ENCODE data around the gene TGFBR1. TPM values are rescaled to one million over a fixed set of nuclear protein-coding genes. Genes with fewer than 3 reads are reported as not detected.

The TGFBR1 gene
- total RNA-seq, 3 donors from 2014 or later = 23.7 to 71.6 (median 24.7) TPM

DNA sequence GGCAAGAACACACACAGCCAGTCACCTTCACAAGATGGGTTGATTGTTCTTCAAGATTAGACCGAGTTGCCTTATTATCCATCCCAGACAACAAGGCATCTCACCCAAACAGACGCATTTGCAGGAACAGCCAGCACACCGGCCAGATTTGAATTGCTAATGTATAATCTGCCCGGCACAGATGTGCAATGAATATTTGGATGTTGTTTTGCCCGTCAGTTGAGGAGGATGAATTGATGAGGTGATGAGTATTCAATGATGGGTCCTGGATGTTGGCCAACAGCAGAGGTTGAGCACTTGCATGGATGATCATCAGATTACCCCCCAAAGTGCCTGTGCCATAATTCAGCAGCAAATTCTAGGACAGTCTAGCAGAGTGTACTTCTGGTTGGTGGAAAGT lies 96.7 kb downstream of the TGFBR1 start:
- H3K36me3 ChIP-seq (ENCODE audit: low read depth) = no peaks in the 10 kb centered on the region
- intact Hi-C loops (cut with DNase I, micrococcal nuclease) = no loop called here
- DNase-seq (no peak), ATAC-seq (no peak)
- TF ChIP-seq CTCF (IDR thresholded peaks at IDR 0.05) = no peak
- H3K4me1 ChIP-seq (ENCODE audit: low read depth) = no peaks in the 10 kb centered on the region
- no peak overlapping the region for H3K4me3 ChIP-seq
- no peaks in the 10 kb centered on the region for H3K9me3 ChIP-seq

Other genes with a start within 250 kb of the TGFBR1 start
- gene COL15A1, start 161.2 kb upstream of the TGFBR1 start, total RNA-seq = 10 to 100 TPM in 2 of 3 donors, 1 to 10 TPM in 1; 4.2 to 43.4 (median 11.2) TPM
- 10 to 100 TPM; 27.0 to 30.5 (median 30.0) TPM for gene ALG2, start 116.8 kb downstream of the TGFBR1 start, total RNA-seq
- 100 to 1,000 TPM in 1 of 3 donors, 10 to 100 TPM in 2; 81.5 to 122 (median 81.7) TPM for gene SEC61B, start 117.2 kb downstream of the TGFBR1 start, total RNA-seq